ENCODE measurements around the gene DEFB121. TPM values are rescaled to one million over a fixed set of nuclear protein-coding genes. Genes with fewer than 3 reads are reported as not detected.

DEFB121 gene
- total and polyA plus RNA-seq, 2 of the 8 experiments (the other 6 are each of a cell fraction or from before 2014, with no cell fraction given), result not detected

DNA sequence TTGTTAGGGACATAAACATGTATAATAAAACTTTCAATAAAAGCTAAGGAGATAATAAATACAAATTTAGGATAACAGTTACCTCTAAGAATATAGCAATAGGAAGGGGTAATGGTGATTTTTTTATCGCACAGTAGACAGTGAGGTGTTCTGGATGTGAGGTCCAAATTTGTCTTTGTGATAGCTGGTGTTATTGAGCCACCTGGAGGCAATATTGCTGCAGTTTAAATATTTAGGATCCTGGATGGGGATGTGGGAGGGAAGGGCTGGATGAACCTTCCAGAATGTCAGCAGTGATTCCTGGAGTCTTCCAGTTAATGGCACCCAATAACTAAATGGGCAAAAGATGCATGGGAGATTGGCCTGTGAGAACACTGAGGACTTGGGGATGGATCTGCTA lies 48.3 kb upstream of the DEFB121 start (continued):
- TF ChIP-seq, protein P1, sequence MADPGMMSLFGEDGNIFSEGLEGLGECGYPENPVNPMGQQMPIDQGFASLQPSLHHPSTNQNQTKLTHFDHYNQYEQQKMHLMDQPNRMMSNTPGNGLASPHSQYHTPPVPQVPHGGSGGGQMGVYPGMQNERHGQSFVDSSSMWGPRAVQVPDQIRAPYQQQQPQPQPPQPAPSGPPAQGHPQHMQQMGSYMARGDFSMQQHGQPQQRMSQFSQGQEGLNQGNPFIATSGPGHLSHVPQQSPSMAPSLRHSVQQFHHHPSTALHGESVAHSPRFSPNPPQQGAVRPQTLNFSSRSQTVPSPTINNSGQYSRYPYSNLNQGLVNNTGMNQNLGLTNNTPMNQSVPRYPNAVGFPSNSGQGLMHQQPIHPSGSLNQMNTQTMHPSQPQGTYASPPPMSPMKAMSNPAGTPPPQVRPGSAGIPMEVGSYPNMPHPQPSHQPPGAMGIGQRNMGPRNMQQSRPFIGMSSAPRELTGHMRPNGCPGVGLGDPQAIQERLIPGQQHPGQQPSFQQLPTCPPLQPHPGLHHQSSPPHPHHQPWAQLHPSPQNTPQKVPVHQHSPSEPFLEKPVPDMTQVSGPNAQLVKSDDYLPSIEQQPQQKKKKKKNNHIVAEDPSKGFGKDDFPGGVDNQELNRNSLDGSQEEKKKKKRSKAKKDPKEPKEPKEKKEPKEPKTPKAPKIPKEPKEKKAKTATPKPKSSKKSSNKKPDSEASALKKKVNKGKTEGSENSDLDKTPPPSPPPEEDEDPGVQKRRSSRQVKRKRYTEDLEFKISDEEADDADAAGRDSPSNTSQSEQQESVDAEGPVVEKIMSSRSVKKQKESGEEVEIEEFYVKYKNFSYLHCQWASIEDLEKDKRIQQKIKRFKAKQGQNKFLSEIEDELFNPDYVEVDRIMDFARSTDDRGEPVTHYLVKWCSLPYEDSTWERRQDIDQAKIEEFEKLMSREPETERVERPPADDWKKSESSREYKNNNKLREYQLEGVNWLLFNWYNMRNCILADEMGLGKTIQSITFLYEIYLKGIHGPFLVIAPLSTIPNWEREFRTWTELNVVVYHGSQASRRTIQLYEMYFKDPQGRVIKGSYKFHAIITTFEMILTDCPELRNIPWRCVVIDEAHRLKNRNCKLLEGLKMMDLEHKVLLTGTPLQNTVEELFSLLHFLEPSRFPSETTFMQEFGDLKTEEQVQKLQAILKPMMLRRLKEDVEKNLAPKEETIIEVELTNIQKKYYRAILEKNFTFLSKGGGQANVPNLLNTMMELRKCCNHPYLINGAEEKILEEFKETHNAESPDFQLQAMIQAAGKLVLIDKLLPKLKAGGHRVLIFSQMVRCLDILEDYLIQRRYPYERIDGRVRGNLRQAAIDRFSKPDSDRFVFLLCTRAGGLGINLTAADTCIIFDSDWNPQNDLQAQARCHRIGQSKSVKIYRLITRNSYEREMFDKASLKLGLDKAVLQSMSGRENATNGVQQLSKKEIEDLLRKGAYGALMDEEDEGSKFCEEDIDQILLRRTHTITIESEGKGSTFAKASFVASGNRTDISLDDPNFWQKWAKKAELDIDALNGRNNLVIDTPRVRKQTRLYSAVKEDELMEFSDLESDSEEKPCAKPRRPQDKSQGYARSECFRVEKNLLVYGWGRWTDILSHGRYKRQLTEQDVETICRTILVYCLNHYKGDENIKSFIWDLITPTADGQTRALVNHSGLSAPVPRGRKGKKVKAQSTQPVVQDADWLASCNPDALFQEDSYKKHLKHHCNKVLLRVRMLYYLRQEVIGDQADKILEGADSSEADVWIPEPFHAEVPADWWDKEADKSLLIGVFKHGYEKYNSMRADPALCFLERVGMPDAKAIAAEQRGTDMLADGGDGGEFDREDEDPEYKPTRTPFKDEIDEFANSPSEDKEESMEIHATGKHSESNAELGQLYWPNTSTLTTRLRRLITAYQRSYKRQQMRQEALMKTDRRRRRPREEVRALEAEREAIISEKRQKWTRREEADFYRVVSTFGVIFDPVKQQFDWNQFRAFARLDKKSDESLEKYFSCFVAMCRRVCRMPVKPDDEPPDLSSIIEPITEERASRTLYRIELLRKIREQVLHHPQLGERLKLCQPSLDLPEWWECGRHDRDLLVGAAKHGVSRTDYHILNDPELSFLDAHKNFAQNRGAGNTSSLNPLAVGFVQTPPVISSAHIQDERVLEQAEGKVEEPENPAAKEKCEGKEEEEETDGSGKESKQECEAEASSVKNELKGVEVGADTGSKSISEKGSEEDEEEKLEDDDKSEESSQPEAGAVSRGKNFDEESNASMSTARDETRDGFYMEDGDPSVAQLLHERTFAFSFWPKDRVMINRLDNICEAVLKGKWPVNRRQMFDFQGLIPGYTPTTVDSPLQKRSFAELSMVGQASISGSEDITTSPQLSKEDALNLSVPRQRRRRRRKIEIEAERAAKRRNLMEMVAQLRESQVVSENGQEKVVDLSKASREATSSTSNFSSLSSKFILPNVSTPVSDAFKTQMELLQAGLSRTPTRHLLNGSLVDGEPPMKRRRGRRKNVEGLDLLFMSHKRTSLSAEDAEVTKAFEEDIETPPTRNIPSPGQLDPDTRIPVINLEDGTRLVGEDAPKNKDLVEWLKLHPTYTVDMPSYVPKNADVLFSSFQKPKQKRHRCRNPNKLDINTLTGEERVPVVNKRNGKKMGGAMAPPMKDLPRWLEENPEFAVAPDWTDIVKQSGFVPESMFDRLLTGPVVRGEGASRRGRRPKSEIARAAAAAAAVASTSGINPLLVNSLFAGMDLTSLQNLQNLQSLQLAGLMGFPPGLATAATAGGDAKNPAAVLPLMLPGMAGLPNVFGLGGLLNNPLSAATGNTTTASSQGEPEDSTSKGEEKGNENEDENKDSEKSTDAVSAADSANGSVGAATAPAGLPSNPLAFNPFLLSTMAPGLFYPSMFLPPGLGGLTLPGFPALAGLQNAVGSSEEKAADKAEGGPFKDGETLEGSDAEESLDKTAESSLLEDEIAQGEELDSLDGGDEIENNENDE (IDR thresholded peaks at IDR 0.05; ENCODE audit: insufficient replicate concordance, low read length), result no peak
- no peak for TF ChIP-seq KDM4A (IDR thresholded peaks at IDR 0.05; ENCODE audit: low read depth, low read length, severe bottlenecking)
- no peak for TF ChIP-seq CHD1 (IDR thresholded peaks at IDR 0.05; ENCODE audit: low read depth, low read length)
- no peak for TF ChIP-seq CHD2 (IDR thresholded peaks at IDR 0.05; ENCODE audit: low read length)
- no peak for TF ChIP-seq BACH1 (IDR thresholded peaks at IDR 0.05; ENCODE audit: low read length)
- no peak for TF ChIP-seq EGR1 (IDR thresholded peaks at IDR 0.05; ENCODE audit: borderline replicate concordance, low read depth, low read length)
- no peak for TF ChIP-seq TBP (IDR thresholded peaks at IDR 0.05; ENCODE audit: low read depth, low read length)
